ENCODE results near the gene UBQLN1.

GRCh38 chr9:83688921-83689320, 18.8 kb downstream of the UBQLN1 start:
- TF ChIP-seq ZNF124 (CRISPR knock-in tag; IDR thresholded peaks at IDR 0.05) (no peak), GTF2F1 (IDR thresholded peaks at IDR 0.05; ENCODE audit: low read depth, low read length) (no peak), ZNF766 (CRISPR knock-in tag; conservative IDR thresholded peaks at IDR 0.05) (no peak), ARID1B (IDR thresholded peaks at IDR 0.05) (no peak), DNMT1 (IDR thresholded peaks at IDR 0.05) (no peak), THAP7 (CRISPR knock-in tag; IDR thresholded peaks at IDR 0.05) (no peak), CTCF (IDR thresholded peaks at IDR 0.05 in 2 of 3, conservative IDR thresholded peaks at IDR 0.05 in 1 of 3; ENCODE audit: insufficient read depth in 2 of 3, low read depth in 1 of 3, low read length in 3 of 3) (no peak), ZNF263 (CRISPR knock-in tag; IDR thresholded peaks at IDR 0.05; ENCODE audit: borderline replicate concordance) (no peak)

Data from K562 (cell line).